GM12872 (cell line): Measurements from ENCODE around the gene PFKFB2.

Experiments used
- TF ChIP-seq, protein P1 (sequence below): IDR thresholded peaks from 3 replicates; pipeline ENCODE4 v1.5.1; 2011; ENCODE audit warnings: low read depth, mild to moderate bottlenecking, low read length, moderate library complexity; ENCODE audit not compliant: insufficient read depth

Gene PFKFB2

DNA sequence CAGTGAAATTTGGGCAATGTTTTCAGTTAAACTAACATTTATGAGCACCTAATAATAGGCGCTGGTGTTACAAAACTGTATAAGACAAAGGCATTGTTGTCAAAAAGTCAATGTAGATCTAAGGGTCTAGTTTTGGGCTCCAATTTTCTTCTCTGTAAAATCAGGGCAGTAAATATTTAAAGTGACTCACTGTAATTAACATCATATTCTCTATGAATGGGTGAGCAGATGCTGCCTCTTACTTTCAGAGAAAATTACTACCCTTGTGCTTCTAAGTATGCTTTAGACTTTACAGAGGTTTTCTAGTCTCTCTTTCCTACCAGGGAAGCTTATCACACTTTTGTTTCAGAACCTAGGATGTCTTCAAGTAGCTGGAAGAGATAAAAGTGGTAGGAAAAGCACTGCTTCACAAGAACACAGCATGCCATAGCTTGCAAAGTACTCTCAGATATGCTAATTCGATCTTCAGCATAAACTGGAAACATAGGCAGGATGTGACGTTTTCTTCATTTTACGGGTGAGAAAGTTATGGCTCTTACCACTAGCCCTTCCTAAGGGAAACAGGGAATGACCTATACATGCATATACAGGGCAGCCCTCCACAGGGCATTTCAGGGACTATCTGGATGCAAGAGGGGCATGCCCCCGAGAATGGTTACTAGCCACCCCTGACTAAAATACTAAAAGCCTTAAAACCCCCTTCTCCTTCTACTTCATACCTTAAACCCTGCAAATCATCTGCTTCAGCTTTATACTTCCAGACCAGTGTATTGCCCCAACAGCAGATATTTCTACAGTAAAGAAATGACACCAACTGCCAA is 23.2 kb upstream of the PFKFB2 start:
- TF ChIP-seq, protein P1, sequence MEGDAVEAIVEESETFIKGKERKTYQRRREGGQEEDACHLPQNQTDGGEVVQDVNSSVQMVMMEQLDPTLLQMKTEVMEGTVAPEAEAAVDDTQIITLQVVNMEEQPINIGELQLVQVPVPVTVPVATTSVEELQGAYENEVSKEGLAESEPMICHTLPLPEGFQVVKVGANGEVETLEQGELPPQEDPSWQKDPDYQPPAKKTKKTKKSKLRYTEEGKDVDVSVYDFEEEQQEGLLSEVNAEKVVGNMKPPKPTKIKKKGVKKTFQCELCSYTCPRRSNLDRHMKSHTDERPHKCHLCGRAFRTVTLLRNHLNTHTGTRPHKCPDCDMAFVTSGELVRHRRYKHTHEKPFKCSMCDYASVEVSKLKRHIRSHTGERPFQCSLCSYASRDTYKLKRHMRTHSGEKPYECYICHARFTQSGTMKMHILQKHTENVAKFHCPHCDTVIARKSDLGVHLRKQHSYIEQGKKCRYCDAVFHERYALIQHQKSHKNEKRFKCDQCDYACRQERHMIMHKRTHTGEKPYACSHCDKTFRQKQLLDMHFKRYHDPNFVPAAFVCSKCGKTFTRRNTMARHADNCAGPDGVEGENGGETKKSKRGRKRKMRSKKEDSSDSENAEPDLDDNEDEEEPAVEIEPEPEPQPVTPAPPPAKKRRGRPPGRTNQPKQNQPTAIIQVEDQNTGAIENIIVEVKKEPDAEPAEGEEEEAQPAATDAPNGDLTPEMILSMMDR = no peak

DNA sequence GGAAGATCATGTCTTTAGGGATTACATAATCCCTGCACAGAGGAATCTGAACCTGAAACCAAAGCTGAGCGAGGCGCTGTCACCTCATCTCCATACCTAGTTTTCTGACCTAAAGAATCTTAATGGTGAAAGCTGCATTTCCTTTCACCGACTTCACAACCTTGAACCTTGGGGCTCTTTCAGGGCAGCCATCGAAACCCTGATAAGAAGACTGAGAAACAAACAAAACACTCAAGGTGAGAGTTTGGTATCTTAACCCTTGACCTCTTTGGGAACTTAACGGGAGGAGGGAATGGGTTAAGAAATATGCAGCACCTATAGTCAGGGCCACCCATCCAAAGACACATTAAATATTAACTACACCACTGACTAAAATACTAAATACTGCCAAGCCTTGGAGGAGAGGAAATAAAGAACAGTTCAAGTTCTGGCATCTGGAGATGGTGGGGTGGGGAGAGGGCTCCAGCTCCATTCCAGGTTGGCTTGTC is 22.5 kb upstream of the PFKFB2 start:
- TF ChIP-seq, protein P1 = no peak

DNA sequence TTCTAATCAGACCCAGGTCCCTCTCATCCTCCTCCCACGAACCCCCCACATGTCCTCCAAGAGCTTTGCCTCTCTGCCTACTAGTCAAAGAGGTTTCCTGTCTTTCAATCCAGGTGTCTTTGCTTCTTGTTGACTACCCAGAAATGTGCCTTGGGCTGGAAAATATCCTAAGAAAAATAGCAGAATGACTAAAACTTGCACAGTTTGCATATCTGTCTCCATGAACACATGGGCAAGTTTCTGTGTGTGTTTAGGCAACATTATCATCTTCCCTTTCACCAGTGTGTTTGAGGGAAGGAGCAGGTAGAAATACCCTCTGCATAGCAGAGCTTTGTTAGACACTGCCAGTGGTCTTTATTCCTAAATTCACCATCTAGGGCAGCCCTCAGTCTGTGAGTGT is 22.1 kb upstream of the PFKFB2 start:
- TF ChIP-seq, protein P1 = no peak

GRCh38 chr1:207031632-207032264 is 21.3 kb upstream of the PFKFB2 start:
- TF ChIP-seq, protein P1 = no peak

- TF ChIP-seq, protein P1 = no peak
These were observed 20.5 kb upstream of the PFKFB2 start, which contains the start of gene C1orf116 for GRCh38 chr1:207032528-207033017. Gene C1orf116, minus strand, starts transcription at chr1:207032756. Its CDS starts 5,158 bp downstream, at chr1:207027598.

DNA sequence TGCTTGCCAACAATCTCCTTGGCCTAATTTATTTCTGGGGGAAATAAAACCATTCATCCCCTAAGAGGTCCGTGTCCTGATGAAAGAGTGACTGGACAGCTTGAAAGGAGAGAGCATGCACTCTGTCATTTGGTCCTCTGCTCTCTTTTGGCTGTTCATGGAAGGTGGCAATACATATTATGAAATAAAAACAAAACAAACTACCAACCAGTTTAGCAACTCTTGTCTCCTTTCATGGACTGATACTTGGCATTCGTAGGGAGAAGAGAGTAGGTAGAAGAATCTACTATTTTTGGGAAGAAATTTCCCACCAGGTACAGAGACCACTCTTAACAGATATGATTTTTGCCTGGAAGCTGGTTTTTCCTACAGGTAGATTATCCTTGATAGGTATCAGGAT is 19.8 kb upstream of the PFKFB2 start:
- TF ChIP-seq, protein P1 = no peak

DNA sequence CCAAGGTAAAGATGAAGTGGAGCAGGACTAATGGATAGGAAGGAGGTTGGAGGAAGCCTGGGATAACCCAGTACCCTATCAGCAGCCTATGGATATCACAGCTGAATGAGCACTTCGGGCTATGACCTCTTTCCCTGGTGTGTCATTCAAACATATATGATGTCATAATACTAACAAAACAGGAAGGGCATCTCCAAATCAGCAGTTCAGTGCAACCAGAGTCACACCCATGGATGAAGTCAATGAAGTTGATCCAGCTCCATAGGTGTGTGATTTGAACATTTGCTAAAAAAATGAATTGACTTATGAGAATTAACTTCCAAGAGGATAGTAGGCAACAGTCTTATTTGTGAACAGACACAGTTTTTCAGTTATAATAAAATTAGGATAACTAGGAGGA is 18.9 kb upstream of the PFKFB2 start:
- TF ChIP-seq, protein P1 = no peak
